Stomach (tissue), 4 donors: ENCODE results near the gene KIAA0040.

Experiments used
- EP300 ChIP-seq: sonication (generic); formaldehyde crosslinking; IDR thresholded peaks from one replicate; pipeline ENCODE4 v1.6.1; 2017; ENCODE audit warnings: antibody characterized with exemption
- TF ChIP-seq, protein P1 (sequence below), 7 experiments: fragments of 450-650 bp in 4 of 7; fragments of 200-600 bp in 3 of 7; sonication (generic) in 3 of 7; IDR thresholded peaks; one replicate each; pipeline ENCODE4 v1.5.1; 2016 to 2019; ENCODE audit warnings: antibody characterized with exemption in 7 of 7, control low read depth in 2 of 7, mild to moderate bottlenecking in 1 of 7

DNA sequence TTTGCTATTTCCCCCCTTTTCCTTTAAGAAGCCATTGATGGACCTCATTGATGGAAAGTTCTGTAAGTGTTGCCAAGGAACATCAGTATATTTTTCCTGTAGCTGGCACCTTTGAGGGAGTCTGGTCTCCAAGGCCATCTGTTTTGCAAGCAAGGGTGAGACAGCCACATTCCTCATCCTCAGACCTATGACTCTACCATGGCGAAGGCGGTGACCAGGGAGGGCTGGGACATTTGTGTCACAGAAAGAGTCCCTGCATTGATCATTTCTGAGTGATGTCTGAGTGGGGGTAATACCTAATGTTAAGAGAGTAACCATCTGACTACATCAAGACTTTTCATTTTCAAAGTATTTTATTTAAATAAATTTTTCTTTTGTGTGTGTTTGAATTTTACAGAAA, 35.4 kb downstream of the KIAA0040 start:
- TF ChIP-seq, protein P1, sequence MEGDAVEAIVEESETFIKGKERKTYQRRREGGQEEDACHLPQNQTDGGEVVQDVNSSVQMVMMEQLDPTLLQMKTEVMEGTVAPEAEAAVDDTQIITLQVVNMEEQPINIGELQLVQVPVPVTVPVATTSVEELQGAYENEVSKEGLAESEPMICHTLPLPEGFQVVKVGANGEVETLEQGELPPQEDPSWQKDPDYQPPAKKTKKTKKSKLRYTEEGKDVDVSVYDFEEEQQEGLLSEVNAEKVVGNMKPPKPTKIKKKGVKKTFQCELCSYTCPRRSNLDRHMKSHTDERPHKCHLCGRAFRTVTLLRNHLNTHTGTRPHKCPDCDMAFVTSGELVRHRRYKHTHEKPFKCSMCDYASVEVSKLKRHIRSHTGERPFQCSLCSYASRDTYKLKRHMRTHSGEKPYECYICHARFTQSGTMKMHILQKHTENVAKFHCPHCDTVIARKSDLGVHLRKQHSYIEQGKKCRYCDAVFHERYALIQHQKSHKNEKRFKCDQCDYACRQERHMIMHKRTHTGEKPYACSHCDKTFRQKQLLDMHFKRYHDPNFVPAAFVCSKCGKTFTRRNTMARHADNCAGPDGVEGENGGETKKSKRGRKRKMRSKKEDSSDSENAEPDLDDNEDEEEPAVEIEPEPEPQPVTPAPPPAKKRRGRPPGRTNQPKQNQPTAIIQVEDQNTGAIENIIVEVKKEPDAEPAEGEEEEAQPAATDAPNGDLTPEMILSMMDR (IDR thresholded peaks at IDR 0.05) = no peak
- no peak for TF ChIP-seq EP300
